RWPE2 (cell line): Measurements from ENCODE around the gene LRP1-AS.

Source experiments
- ATAC-seq: fragments of 200-7000 bp; cut with Tn5 transposase; 3 replicates; pipeline ENCODE4 v1.9.1; 2021; ENCODE audit warnings: low read depth
- DNase-seq: peaks from one replicate; pipeline ENCODE4 v3.0.0-alpha.2; 2020; ENCODE audit warnings: low spot score
- H3K27ac ChIP-seq: fragments of 450-650 bp; 2 replicates; pipeline ENCODE4 v1.5.1; 2017; ENCODE audit warnings: mild to moderate bottlenecking; ENCODE audit not compliant: poor library complexity, severe bottlenecking
- H3K27me3 ChIP-seq: fragments of 250-450 bp; sonication (Bioruptor Pico); 2 replicates; pipeline ENCODE4 v1.5.1; 2021; ENCODE audit warnings: mild to moderate bottlenecking, moderate library complexity; ENCODE audit not compliant: insufficient read depth, poor library complexity, severe bottlenecking
- H3K36me3 ChIP-seq: fragments of 250-450 bp; sonication (Bioruptor Pico); 2 replicates; pipeline ENCODE4 v1.5.1; 2020; ENCODE audit warnings: low read depth, mild to moderate bottlenecking, moderate library complexity
- H3K4me1 ChIP-seq: fragments of 250-450 bp; sonication (Bioruptor Pico); 2 replicates; pipeline ENCODE4 v1.5.1; 2021; ENCODE audit warnings: mild to moderate bottlenecking, moderate library complexity; ENCODE audit not compliant: insufficient read depth, poor library complexity, severe bottlenecking
- H3K4me3 ChIP-seq: fragments of 250-450 bp; sonication (Bioruptor Pico); 2 replicates; pipeline ENCODE4 v1.5.1; 2021; ENCODE audit warnings: mild to moderate bottlenecking, moderate library complexity; ENCODE audit not compliant: severe bottlenecking
- H3K9me3 ChIP-seq: fragments of 250-450 bp; sonication (Bioruptor Pico); 2 replicates; pipeline ENCODE4 v1.5.1; 2021; ENCODE audit warnings: mild to moderate bottlenecking, moderate library complexity; ENCODE audit not compliant: severe bottlenecking
- CTCF ChIP-seq: fragments of 450-650 bp; IDR thresholded peaks from one replicate; pipeline ENCODE4 v1.5.1; 2017; ENCODE audit warnings: mild to moderate bottlenecking, moderate library complexity; ENCODE audit not compliant: poor library complexity, severe bottlenecking

The LRP1-AS gene

GRCh38 chr12:57096748-57097553 is 50.5 kb downstream of the LRP1-AS start:
- peaks cover 20% of the 10 kb centered on the region for H3K4me1 ChIP-seq
- peak overlapping the region; percentile 61 for H3K27ac ChIP-seq
- no peak overlapping the region for H3K4me3 ChIP-seq
- DNase-seq: no peak
- no peaks in the 10 kb centered on the region for H3K27me3 ChIP-seq
- H3K9me3 ChIP-seq: no peaks in the 10 kb centered on the region
- TF ChIP-seq CTCF: no peak
- peaks cover 49% of the 10 kb centered on the region for H3K36me3 ChIP-seq
- no peak for ATAC-seq

- H3K36me3 ChIP-seq: peaks cover 52% of the 10 kb centered on the region
- peak; percentile 96 for DNase-seq
- no peaks in the 10 kb centered on the region for H3K27me3 ChIP-seq
- H3K27ac ChIP-seq: peak overlapping the region; percentile 61
- no peaks in the 10 kb centered on the region for H3K9me3 ChIP-seq
- H3K4me3 ChIP-seq: no peak overlapping the region
- no peak for TF ChIP-seq CTCF
- peaks cover 20% of the 10 kb centered on the region for H3K4me1 ChIP-seq
- ATAC-seq: peak; percentile 87
Observed at GRCh38 chr12:57096099-57096572, 51.3 kb downstream of the LRP1-AS start.

GRCh38 chr12:57095440-57095839 is 52.0 kb downstream of the LRP1-AS start:
- H3K36me3 ChIP-seq: peaks cover 59% of the 10 kb centered on the region
- DNase-seq: no peak

More at GRCh38 chr12:57095440-57095839, 52.0 kb downstream of the LRP1-AS start:
- Histone ChIP-seq H3K27ac (peak overlapping the region; percentile 61), H3K4me3 (no peak overlapping the region), H3K9me3 (no peaks in the 10 kb centered on the region), H3K4me1 (peaks cover 20% of the 10 kb centered on the region), H3K27me3 (no peaks in the 10 kb centered on the region)
- ATAC-seq: no peak
- no peak for TF ChIP-seq CTCF
